Measurements from ENCODE around the gene C2orf92.

- no peak for TF ChIP-seq CTCF (IDR thresholded peaks at IDR 0.05; ENCODE audit: low read depth, low read length, poor library complexity, severe bottlenecking)
- TF ChIP-seq EZH2phosphoT487 (IDR thresholded peaks at IDR 0.05; ENCODE audit: borderline replicate concordance, low read length) = no peak
Observed at GRCh38 chr2:97724073-97724410, 54.5 kb downstream of the C2orf92 start.
